IMR-90 (cell line): ENCODE measurements around the gene BSND.

ENCODE experiments used
- CEBPB ChIP-seq: IDR thresholded peaks from 2 replicates; pipeline ENCODE4 v1.6.1; 2012; ENCODE audit warnings: low read depth, low read length, improper control_type of control experiment
- ELK1 ChIP-seq: fragments of 150-350 bp; IDR thresholded peaks from 2 replicates; pipeline ENCODE4 v1.6.1; 2016; ENCODE audit warnings: low read depth, mild to moderate bottlenecking, low read length, moderate library complexity, borderline replicate concordance
- POLR2A ChIP-seq: IDR thresholded peaks from 2 replicates; pipeline ENCODE4 v1.6.1; 2012; ENCODE audit warnings: mild to moderate bottlenecking, low read depth, low read length
- RFX5 ChIP-seq: IDR thresholded peaks from 2 replicates; pipeline ENCODE4 v1.8.0; 2012; ENCODE audit warnings: low read depth, mild to moderate bottlenecking, low read length, moderate library complexity
- SMC3 ChIP-seq: fragments of 150-350 bp; IDR thresholded peaks from 2 replicates; pipeline ENCODE4 v1.6.1; 2016; ENCODE audit warnings: low read depth, mild to moderate bottlenecking, antibody characterized with exemption, low read length, moderate library complexity
- TF ChIP-seq, protein P1 (sequence below): conservative IDR thresholded peaks from 2 replicates; pipeline ENCODE4 v1.5.1; 2012; ENCODE audit warnings: mild to moderate bottlenecking, low read depth, low read length, improper control_type of control experiment
- TF ChIP-seq, protein P2 (sequence below): fragments of 150-350 bp; IDR thresholded peaks from 2 replicates; pipeline ENCODE4 v1.6.1; 2017; ENCODE audit warnings: mild to moderate bottlenecking, antibody characterized with exemption, low read length, low read depth

DNA sequence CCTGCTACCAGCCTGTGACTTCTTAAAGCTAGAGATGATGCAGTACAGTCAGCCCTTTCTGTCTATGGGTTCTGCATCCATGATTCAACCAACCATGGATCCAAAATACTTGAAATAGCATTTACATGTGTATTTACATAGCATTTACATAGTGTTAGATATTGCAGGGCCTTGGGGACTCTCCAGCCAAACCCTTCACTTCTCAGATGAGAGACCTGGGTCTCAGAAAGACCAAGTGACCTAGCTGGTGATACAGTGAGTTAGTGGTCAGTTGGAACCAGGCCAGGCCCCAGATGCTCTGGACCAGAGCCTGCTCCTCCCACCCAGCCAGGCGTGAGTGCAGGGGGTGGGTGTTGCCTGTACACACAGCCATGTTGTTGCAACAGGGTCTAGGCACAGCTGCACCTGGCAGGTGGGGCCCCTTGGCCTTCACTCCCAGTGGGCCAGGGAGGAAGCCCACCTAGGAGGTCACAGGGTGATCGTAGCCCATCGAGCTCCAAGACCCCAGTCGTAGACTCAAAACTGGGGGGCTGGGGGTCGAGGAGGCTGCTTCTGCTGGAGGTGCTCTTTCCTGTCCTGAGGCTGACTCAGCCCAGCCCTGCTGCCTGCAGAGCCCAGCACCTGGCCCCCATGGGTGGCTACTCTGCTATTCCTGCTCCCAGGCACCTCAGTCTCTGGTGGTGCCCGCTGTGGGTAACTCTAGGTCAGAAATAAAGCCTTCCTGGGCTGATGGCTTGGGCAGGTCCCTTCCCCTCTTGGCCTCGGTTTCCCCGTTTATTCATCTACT is 10.6 kb upstream of the BSND start:
- TF ChIP-seq ELK1: no peak
- TF ChIP-seq, protein P1, sequence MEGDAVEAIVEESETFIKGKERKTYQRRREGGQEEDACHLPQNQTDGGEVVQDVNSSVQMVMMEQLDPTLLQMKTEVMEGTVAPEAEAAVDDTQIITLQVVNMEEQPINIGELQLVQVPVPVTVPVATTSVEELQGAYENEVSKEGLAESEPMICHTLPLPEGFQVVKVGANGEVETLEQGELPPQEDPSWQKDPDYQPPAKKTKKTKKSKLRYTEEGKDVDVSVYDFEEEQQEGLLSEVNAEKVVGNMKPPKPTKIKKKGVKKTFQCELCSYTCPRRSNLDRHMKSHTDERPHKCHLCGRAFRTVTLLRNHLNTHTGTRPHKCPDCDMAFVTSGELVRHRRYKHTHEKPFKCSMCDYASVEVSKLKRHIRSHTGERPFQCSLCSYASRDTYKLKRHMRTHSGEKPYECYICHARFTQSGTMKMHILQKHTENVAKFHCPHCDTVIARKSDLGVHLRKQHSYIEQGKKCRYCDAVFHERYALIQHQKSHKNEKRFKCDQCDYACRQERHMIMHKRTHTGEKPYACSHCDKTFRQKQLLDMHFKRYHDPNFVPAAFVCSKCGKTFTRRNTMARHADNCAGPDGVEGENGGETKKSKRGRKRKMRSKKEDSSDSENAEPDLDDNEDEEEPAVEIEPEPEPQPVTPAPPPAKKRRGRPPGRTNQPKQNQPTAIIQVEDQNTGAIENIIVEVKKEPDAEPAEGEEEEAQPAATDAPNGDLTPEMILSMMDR: no peak
- TF ChIP-seq POLR2A: no peak
- TF ChIP-seq SMC3: no peak
- TF ChIP-seq, protein P2, sequence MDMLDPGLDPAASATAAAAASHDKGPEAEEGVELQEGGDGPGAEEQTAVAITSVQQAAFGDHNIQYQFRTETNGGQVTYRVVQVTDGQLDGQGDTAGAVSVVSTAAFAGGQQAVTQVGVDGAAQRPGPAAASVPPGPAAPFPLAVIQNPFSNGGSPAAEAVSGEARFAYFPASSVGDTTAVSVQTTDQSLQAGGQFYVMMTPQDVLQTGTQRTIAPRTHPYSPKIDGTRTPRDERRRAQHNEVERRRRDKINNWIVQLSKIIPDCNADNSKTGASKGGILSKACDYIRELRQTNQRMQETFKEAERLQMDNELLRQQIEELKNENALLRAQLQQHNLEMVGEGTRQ: no peak
- no peak for TF ChIP-seq CEBPB
- no peak for TF ChIP-seq RFX5
